SKM-1 treated with dmso at 0.1 percent for 144 hours (cell line): Measurements from ENCODE around the gene ZNF326.
A peak's percentile ranks its signal among the peaks of the same experiment; 100 is the strongest.
"Not testable (repeated sequence)": the region's sequence is repeated elsewhere in the genome, so short reads cannot be mapped to it uniquely, and the experiment has no call there.

ENCODE experiments used
- DNase-seq: peaks from one replicate; lab custom pipeline; 2025; ENCODE audit not compliant: unreplicated experiment; lab: John Stamatoyannopoulos, UW

ZNF326 gene

GRCh38 chr1:89996450-89997110 lies 1.7 kb downstream of the ZNF326 start:
- no peak for DNase-seq

- DNase-seq: not testable (repeated sequence)
Measured at GRCh38 chr1:89997152-89997551, 2.2 kb downstream of the ZNF326 start.

GRCh38 chr1:89998306-89998705 lies 3.4 kb downstream of the ZNF326 start:
- no peak for DNase-seq

GRCh38 chr1:89999208-89999607 lies 4.3 kb downstream of the ZNF326 start:
- DNase-seq: no peak

- DNase-seq: no peak
Measured at GRCh38 chr1:89999628-90000027, 4.7 kb downstream of the ZNF326 start.

- peak; percentile 5 for DNase-seq
Measured at GRCh38 chr1:90000934-90001676, 6.2 kb downstream of the ZNF326 start.

GRCh38 chr1:90007979-90008404 lies 13.1 kb downstream of the ZNF326 start:
- no peak for DNase-seq

- no peak for DNase-seq
Measured at GRCh38 chr1:90012300-90012699, 17.4 kb downstream of the ZNF326 start.

- DNase-seq: no peak
Measured at GRCh38 chr1:90023691-90024090, 28.8 kb downstream of the ZNF326 start.

- DNase-seq: peak; percentile 37
Measured at GRCh38 chr1:90027281-90027680, 32.4 kb downstream of the ZNF326 start.

GRCh38 chr1:90039652-90040051 lies 44.7 kb downstream of the ZNF326 start:
- no peak for DNase-seq

- DNase-seq: no peak
Measured at GRCh38 chr1:90043586-90043985, 48.7 kb downstream of the ZNF326 start.

- DNase-seq: no peak
Measured at GRCh38 chr1:90044346-90044745, 49.4 kb downstream of the ZNF326 start.

GRCh38 chr1:90045853-90046563 lies 51.1 kb downstream of the ZNF326 start:
- DNase-seq: peak; percentile 17

GRCh38 chr1:90046635-90047034 lies 51.7 kb downstream of the ZNF326 start:
- DNase-seq: no peak

- DNase-seq: no peak
Measured at GRCh38 chr1:90048043-90048442, 53.1 kb downstream of the ZNF326 start.

GRCh38 chr1:90062700-90063643 lies 68.1 kb downstream of the ZNF326 start:
- not testable (repeated sequence) for DNase-seq

GRCh38 chr1:90064109-90064508 lies 69.2 kb downstream of the ZNF326 start:
- DNase-seq: not testable (repeated sequence)

- no peak for DNase-seq
Measured at GRCh38 chr1:90067194-90067931, 72.5 kb downstream of the ZNF326 start.

GRCh38 chr1:90068611-90069280 lies 73.8 kb downstream of the ZNF326 start:
- DNase-seq: no peak
